GM21723 (cell line): ENCODE results near the gene CACNA2D1.
A peak's percentile ranks its signal among the peaks of the same experiment; 100 is the strongest.
"Not testable (repeated sequence)": the region's sequence is repeated elsewhere in the genome, so short reads cannot be mapped to it uniquely, and the experiment has no call there.

ENCODE experiments used
- ATAC-seq: cut with Tn5 transposase; IDR thresholded peaks from one replicate; pipeline ENCODE4 v1.9.1; 2021; ENCODE audit warnings: mild to moderate bottlenecking, moderate library complexity; ENCODE audit not compliant: unreplicated experiment

Gene CACNA2D1

DNA sequence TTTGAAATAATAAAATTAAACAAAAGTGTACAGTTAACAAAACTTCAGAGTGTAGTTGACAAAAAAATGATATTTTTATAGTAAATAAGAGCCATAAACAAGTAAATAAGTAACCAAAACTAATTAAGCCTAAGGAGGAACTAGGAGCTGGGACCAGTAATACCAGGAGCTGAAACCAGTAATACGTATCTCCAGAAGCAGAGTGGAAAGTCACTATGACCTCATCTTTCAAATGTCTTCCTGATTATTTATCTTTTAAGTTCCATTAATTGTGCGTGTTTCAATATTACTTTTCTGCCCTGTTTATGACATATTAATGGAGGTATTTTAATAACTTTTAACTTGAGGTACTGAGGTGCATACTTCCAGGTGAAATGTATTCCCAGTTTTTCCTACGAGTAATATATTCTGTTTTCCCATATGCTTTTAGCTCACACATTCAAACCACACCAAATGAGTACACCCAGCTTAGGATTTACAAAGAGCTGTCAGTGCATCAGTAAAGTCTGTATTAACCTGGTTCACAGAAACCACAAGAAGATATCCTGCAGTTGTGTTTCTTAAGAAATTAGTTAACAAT is 390.0 kb downstream of the CACNA2D1 start:
- ATAC-seq = no peak

DNA sequence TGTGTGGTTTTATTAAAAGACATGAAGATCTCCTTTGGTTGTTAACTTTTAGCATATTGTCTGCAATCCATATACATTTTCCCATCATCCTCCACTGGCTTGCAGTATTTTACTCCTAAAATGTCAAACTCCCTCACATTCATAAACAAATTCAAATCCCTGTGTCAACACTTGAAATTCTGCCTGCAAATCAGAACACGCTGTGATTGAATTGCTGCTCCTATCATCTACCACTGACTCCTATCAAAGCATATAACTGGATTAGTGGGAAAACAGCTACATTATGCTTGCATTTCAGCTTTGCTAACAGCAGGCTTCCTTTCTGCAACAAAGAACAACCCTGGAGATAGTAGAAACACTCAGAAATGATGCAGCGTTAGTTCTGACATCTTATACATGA is 392.0 kb downstream of the CACNA2D1 start:
- ATAC-seq = no peak

DNA sequence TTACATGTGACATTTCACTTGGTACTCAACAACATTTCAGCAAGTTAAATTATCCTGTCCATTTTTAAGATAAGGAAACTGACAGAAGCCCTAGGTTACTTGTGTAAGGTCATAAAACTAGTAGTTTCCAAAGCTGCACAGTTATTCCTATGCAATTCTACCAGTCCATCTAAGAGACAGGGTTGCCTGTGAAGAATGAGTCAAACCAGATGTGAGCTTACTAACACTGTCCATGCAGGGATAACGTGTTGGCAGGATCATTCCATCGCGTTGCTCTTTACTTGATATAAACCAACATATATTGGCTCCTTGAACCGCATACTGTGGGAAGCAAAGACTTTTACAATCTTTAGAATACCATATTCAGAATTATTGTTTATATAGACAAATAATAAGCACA is 392.8 kb downstream of the CACNA2D1 start:
- no peak for ATAC-seq

DNA sequence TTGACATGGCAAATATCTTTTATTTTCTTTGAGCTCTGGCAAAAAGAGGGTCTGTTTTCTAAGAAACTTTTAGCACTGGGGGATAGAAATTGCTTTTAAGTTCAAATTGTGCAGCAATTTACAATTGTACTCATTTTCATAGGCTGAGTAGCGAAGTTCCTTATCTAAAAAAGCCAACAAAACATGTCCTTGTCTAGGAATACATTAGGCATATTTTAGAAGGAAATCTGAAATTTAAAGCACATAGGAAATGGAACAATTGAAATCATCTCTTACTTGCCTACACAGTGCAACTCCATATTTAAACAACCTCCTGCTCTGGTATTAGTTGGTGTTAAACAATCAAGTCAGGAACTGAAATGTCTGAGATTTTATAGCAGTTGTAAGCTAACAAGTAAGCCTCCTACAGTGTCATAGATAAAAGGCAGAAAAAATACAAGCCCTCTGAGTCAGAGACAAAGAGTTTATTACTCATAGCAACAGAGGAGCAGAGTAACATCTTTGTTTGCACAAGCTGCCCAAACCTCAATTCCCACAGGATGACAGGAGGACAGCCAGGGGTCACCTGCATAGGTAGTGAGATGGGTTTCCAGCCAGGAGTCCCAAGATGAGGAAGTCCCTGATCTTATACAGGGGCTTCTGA is 393.6 kb downstream of the CACNA2D1 start:
- no peak for ATAC-seq

DNA sequence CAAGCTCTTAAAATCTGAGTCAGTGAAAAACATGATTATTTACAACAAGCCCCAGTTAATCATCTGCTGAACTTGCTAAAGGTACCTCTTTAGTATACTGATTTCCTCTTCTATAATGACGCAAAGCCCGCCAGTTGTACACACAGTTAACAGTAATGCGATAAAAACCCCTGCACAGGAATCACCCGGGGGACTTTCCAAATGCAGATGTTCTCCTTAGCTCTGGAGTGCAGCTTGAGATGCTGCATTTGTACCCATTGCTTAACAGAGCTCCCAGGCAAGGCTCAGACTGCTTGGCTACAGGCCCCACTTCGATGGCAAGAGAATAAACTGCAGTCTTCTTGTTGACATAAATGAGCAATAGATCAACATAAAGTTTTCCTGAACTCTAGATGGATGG is 394.1 kb downstream of the CACNA2D1 start:
- no peak for ATAC-seq

DNA sequence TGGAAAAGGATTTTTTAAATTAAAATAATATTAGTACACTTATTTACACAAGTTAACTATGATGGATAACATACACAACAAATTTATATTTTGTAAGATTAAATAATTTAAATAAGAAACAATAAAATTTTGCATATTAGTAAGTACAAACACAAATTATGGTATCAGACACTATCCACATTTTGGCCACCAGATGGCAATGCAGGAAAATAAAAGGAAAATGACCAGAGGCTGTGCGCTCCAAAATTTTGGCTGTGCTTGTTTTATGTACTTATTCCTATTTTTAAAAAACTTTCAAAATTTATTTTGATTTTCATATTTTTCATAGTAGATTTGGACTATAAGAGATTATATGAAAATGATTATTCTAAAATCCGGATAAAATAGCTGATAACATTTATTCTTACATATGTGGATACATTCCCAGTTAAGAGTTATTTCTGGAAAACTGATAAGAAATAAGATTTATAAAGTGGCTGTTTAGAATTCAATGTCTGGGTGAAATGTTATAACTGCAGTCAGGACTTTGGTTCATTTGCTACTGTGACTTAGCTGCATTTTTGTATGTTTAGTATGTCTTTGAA is 399.0 kb downstream of the CACNA2D1 start:
- ATAC-seq = peak; percentile 83

DNA sequence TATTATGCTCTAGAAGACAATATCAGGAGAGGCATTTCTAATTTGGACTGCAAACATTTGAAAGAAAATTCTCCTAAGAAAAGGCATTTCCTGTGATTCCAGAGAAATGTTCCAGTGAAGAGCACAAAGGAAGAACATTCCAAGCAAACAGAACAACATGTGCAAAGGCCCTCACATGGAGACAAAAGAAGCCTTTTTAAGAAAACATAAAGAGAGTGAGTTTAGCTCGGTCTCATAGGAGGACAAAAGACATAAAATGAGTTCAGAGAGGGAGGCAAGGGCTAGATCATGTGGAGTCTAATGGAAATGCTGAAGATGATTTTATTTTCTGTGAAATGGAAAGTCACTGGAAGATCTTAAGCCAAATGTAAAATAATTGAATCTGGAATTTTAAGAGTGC is 404.0 kb downstream of the CACNA2D1 start:
- ATAC-seq = no peak

DNA sequence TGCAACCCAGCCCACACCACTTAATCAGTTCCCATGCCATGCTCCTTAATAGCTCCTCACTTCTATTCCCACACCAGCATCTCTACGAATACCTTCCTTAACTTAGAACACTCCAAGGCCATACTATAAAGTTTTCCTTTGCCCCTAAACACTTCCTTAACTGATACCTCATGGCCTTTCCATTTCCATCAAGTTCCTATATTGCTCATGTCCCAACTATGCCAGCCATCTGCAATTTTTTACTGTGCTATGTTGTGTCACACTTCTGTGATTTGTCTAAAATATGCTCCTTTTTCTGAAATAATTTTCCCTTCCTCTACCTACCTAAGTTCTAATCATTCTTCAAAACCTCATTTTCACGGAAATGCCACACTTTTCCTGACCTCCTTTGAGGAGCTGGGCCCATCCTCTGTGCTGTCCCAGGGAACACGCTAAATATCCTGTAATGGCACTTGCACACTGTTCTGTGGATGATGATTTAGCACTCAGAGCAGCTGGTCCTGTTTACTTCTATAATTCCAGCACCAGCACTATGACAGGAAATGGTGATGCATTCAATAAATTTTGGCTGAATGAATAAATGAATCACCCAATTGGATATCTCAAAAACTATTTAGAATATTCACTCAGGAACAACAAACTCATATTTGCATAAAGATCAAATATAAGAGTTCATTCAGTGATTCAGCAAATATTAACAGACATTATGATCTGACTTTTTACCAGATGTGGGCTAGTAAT is 407.3 kb downstream of the CACNA2D1 start:
- no peak for ATAC-seq

DNA sequence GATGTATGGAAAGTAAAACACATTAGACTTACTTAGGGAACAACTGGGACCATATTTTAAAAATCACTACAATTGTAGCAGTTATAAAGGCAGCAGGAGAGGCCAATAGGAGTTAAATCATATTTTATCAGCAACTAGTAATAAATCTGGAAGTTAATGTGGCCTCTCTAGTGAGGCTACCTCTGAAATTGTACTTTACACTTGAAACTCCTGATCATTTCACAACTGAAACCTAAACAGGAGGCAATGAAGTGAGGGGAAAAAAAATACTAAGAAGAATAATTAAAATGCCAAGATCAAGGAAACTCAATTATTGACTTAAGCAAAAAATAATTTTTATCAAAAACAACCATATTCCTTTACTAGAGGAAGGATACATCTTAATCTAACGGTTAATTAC is 408.1 kb downstream of the CACNA2D1 start:
- ATAC-seq = no peak

DNA sequence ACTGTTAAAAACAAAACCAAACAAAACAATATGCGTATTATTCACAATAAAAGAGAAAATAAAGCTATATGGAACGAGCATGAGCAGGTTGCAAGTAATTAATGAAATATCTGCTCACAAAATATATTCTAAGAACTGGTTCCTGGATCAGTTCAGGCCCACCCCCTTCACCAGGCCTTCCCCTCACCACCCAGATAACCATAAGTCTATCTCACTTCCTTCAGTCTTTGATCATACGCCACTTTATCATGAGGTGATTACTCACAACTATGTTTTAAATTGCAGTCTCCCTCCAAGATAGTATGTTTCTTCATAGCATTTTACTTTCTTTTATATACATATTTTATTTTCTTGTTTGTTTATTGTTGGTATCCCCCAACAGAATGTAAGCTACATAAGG is 410.7 kb downstream of the CACNA2D1 start:
- ATAC-seq = no peak

DNA sequence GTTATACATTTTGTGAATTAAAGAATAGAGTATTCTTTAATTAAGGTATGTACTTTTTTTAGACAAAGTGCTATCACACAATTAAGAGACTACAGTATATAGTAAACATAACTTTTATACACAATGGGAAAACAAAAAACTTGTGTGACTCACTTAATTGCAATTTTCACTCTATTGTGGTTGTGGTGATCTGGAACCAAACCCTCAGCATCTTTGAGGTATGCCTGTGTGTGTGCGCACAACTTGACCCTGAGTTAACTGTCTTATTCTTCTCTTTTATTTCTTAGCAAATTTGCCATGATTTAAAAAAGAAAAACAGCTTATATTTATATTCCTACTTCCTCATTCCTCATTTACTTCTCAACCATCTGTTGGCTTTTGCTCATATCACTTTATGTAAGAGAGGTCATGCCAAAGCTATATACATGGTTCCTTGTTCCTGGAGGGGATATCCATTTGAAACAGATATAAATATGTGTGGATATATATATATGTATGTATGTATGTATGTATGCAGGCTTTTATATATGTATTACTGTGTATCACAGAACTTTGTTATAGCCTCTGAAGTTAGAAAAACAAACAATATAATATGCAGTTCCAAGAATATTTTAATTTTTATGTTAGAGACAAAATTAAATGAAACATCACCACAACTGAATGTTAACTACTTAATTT is 414.2 kb downstream of the CACNA2D1 start:
- no peak for ATAC-seq

DNA sequence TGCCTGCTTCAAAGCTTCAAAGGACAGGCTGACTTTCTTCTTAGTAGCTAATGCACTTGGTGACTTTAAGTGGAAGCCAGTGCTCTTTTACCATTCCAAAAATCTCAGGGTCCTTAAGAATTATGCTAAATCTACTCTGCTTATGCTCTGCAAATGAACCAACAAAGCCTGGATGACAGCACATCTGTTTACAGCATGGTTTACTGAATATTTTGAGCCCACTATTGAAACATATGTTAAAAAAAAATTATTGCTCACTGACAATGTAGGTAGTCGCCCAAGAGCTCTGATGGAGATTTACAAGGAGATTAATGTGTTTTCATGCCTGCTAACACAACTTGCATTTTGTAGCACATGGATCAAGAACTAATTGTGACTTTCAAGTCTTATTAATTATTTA is 415.5 kb downstream of the CACNA2D1 start:
- no peak for ATAC-seq

DNA sequence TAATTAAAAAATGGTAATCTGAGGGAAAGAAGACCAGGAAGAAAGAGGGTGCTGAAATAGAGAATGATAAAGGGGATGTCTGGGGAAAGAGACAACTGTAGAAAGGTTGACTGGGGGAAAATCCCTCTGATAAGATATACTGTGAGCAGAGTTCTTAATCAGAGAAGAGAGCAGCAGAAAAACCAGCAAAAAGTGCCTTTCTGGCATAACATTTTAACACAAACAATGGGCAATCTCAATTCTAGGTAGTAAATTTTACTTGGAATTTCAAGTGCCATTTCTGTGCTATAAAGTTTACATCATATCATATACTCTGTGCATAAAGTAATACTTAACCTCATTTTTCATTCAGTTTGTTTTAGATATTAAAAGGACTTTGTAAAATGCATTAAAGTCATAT is 421.9 kb downstream of the CACNA2D1 start:
- no peak for ATAC-seq

DNA sequence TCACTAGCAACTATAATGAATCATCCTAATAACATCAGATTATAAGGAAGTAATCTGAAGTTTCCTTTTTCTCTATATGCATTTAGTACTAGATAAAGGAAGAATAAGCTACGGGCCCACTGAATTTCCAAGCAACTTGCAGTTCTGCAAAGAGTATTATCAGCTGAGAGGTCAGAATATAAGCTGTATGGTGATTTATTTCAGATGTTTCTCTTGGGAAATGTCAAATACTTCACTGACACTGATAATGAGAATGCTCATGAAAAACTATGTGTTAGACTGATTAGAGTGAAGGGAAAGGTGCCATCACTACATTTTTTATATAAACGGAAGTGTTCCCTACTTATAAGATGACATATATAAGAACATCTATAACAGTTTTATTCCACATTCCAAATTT is 422.5 kb downstream of the CACNA2D1 start:
- no peak for ATAC-seq

DNA sequence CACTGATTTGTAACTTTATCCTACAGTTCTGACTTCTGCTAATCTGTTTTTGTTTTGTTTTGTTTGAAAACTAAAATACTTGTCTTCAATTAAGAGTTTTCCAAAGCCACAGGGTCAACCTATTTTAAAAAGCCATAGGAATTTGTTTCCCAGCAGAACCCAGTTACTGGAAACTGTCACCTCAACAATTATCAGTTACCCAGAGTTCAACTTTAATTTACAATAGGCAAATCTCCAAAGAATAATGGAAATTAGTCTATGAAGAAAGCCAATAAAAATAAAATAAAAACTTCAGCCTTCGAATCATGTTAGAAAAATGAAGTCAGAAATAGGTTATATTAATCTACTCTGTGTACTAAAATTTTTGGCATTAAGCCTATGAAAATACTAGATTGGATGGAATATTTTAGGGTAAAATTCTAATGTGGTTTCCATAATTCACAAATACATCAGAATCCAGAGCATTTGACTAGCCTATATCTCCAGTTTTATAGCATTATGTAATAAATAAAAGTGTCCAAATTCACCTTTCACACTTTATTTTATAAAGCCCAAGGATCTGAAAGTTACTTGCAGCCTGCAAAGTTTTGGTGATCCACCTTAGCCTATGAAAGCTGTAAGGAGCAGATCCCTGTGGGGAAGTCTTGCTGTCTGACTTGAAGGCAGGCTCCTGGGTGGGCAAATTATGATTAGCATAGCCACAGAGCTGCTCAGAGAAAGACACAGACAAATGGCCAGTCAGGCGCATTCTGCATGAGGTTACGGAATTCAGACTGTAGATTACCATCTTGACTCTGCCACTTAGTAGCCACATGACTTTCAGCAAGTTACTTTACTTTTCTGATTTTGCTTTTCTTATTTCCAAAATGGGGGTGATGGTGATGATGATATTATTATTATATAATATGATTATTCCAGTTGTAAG is 423.8 kb downstream of the CACNA2D1 start:
- ATAC-seq = no peak

DNA sequence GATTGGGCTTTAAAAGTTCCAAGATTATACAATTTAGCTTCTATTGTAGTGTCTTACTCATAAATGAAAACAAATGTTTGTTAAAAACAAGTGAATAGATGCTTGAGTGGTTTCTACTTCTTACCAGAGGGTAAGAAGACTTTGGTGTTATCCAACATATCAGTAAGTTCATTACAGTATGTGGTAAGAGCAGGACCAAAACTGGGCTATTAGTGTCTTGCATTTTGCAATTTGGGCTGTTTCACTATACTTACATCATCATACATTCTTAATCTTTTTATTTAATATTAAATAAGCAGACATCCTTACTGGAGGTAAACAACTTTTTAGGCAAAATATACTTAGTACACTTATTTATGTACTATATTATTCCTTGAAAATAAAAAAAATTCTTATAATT is 425.4 kb downstream of the CACNA2D1 start:
- no peak for ATAC-seq

DNA sequence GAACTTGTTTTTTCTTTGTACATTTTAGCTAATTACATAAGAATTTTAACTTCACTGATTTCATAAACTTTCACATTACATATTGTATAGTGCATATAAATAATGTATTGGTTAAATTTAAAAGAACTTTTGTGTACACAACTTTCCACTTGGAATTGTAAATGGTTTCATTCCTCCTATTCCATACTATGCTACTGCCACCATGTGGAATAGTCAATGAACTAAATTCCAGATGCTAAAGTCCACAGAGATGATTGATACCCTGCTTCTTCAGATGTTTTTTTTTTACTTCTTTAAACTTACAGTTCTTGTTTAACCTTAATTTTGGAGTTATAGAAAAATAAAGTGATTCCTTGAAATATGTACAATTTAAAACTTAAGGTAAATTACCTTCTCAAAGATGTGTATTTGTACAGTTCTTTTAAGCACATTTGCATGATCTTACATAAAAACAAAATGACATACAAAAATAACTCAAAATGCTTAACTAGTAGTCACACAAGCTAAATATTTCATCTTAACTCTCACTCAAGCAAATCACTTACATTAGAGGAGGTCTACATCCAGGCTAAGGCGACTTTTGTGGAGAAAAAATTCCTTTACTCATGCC is 426.1 kb downstream of the CACNA2D1 start:
- no peak for ATAC-seq

DNA sequence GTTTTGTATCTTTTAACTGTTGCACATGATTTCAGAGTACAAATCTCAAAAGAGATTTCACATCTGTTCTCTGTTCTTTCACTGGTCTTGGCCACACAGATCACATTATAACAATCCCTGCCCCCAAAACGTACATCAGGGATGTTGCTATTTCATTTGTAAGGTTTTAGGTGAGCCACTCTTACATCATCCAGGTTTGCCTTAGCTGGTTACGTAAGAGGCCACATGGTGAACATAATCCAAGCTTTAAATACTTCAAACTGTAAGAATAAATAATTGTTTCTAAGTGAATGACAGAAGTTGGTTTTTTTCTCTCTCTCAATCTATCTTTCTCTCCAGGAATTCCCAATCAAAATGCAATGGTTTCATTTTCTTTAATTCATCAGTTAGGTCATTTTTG is 427.8 kb downstream of the CACNA2D1 start:
- no peak for ATAC-seq

DNA sequence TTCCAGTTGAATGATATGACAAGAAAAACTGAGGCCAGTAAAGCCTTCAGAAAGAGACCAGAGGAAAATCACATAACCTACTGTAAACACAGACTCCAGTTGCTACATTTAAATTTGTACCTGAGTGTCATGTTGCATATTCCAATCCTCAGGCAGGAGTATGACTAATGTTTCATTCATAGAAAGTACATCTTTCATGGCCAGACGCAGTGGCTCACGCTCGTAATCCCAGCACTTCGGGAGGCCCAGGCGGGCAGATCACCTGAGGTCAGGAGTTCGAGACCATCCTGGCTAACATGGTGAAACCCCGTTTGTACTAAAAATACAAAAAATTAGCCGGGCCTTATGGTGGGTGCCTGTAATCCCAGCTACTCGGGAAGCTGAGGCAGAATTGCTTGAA is 429.0 kb downstream of the CACNA2D1 start:
- not testable (repeated sequence) for ATAC-seq

DNA sequence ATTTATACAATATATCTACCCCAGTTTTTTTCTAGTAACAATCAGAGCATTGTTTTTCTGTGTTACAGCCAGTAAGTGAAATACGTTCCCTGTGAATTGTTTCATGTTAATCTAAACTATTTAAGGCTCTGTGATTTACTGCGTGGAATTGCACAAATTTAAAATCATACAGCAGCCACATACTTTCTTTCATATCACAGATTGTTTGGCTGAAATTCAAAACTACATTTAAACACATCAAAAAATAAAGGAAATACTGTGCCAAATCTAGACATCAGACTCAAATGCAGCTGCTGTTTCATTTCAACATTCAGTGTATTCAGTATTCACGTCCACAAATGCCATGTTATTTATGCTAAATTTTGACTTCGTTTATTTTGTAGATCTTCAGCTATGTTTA is 431.1 kb downstream of the CACNA2D1 start:
- no peak for ATAC-seq
